ENCODE results near the gene RHOB. TPM values are rescaled to one million over a fixed set of nuclear protein-coding genes. Genes with fewer than 3 reads are reported as not detected.
A peak's percentile ranks its signal among the peaks of the same experiment; 100 is the strongest.

RHOB gene
- total and polyA plus RNA-seq, 2 of the 13 experiments (the other 11 are each of a cell fraction or from before 2014, with no cell fraction given) = 192 to 268 TPM

DNA sequence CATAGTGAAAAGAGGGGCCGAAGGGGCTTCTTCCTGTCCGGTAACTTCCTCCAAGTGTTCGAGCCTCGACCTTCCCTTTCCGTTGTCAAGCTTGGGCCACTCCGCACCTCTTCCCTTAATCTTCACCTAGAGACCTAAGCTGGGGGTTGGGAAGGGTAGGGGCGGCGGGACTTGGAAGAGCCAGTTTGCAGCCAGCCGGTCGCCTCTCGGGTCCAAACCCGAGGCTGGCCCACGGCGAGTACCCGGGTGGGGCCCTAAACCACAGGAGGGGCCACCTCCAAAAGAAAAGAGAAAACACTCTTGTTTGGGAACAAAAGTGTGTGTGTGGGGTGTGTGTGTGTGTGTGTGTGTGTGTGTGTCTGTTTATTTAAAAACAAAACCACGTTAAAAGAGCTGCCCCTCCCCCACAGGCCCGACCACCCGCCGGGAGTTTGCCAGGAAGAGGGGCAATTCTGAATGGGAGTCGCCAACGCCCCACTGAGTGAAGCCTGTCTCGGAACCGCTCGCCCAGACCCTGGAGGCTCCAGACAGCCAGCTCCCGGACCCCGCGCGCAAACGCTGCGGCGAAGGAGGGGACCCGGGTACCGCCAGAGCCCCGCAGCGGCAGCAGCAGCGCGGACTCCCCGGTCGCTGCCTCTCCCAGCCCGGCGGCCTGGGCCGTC is 488 bp upstream of the RHOB start (continued):
- TF ChIP-seq, protein P1, sequence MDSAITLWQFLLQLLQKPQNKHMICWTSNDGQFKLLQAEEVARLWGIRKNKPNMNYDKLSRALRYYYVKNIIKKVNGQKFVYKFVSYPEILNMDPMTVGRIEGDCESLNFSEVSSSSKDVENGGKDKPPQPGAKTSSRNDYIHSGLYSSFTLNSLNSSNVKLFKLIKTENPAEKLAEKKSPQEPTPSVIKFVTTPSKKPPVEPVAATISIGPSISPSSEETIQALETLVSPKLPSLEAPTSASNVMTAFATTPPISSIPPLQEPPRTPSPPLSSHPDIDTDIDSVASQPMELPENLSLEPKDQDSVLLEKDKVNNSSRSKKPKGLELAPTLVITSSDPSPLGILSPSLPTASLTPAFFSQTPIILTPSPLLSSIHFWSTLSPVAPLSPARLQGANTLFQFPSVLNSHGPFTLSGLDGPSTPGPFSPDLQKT (CRISPR knock-in tag; IDR thresholded peaks at IDR 0.05; ENCODE audit: borderline replicate concordance) = no peak
- TF ChIP-seq POGZ (CRISPR knock-in tag; IDR thresholded peaks at IDR 0.05) (no peak; the same call in 1 of the 2 replicates), MTF2 (CRISPR knock-in tag; IDR thresholded peaks at IDR 0.05; ENCODE audit: borderline replicate concordance) (no peak), ZNF777 (CRISPR knock-in tag; IDR thresholded peaks at IDR 0.05) (0 out of 2 replicates have a peak, but pooled peaks have one; percentile 0), U2AF1 (optimal IDR thresholded peaks at IDR 0.05; ENCODE audit: low read depth, low read length) (no peak), ZNF33B (CRISPR knock-in tag; IDR thresholded peaks at IDR 0.05) (no peak; the same call in 1 of the 2 replicates), ZNF660 (CRISPR knock-in tag; IDR thresholded peaks at IDR 0.05; ENCODE audit: borderline replicate concordance, low read depth) (no peak), KDM5B (CRISPR knock-in tag; IDR thresholded peaks at IDR 0.05; ENCODE audit: borderline replicate concordance) (no peak; the same call in 1 of the 2 replicates), ZNF235 (CRISPR knock-in tag; IDR thresholded peaks at IDR 0.05; ENCODE audit: borderline replicate concordance) (no peak), GFI1 (CRISPR knock-in tag; IDR thresholded peaks at IDR 0.05; ENCODE audit: borderline replicate concordance) (0 out of 2 replicates have a peak, but pooled peaks have one; percentile 61), BHLHE40 (IDR thresholded peaks at IDR 0.05; ENCODE audit: low read length) (no peak), NR2F2 (IDR thresholded peaks at IDR 0.05; ENCODE audit: borderline replicate concordance, low read depth) (no peak), ZNF232 (CRISPR knock-in tag; IDR thresholded peaks at IDR 0.05; ENCODE audit: borderline replicate concordance) (no peak), HHEX (CRISPR knock-in tag; IDR thresholded peaks at IDR 0.05) (no peak)
- TF ChIP-seq, protein P2, sequence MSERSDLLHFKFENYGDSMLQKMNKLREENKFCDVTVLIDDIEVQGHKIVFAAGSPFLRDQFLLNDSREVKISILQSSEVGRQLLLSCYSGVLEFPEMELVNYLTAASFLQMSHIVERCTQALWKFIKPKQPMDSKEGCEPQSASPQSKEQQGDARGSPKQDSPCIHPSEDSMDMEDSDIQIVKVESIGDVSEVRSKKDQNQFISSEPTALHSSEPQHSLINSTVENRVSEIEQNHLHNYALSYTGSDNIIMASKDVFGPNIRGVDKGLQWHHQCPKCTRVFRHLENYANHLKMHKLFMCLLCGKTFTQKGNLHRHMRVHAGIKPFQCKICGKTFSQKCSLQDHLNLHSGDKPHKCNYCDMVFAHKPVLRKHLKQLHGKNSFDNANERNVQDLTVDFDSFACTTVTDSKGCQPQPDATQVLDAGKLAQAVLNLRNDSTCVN (CRISPR knock-in tag; IDR thresholded peaks at IDR 0.05; ENCODE audit: borderline replicate concordance) = no peak
- TF ChIP-seq, protein P3, sequence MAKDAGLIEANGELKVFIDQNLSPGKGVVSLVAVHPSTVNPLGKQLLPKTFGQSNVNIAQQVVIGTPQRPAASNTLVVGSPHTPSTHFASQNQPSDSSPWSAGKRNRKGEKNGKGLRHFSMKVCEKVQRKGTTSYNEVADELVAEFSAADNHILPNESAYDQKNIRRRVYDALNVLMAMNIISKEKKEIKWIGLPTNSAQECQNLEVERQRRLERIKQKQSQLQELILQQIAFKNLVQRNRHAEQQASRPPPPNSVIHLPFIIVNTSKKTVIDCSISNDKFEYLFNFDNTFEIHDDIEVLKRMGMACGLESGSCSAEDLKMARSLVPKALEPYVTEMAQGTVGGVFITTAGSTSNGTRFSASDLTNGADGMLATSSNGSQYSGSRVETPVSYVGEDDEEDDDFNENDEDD (CRISPR knock-in tag; IDR thresholded peaks at IDR 0.05; ENCODE audit: borderline replicate concordance) = no peak
- TF ChIP-seq, protein P4, sequence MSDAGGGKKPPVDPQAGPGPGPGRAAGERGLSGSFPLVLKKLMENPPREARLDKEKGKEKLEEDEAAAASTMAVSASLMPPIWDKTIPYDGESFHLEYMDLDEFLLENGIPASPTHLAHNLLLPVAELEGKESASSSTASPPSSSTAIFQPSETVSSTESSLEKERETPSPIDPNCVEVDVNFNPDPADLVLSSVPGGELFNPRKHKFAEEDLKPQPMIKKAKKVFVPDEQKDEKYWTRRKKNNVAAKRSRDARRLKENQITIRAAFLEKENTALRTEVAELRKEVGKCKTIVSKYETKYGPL (CRISPR knock-in tag; IDR thresholded peaks at IDR 0.05) = no peak
- TF ChIP-seq, protein P5, sequence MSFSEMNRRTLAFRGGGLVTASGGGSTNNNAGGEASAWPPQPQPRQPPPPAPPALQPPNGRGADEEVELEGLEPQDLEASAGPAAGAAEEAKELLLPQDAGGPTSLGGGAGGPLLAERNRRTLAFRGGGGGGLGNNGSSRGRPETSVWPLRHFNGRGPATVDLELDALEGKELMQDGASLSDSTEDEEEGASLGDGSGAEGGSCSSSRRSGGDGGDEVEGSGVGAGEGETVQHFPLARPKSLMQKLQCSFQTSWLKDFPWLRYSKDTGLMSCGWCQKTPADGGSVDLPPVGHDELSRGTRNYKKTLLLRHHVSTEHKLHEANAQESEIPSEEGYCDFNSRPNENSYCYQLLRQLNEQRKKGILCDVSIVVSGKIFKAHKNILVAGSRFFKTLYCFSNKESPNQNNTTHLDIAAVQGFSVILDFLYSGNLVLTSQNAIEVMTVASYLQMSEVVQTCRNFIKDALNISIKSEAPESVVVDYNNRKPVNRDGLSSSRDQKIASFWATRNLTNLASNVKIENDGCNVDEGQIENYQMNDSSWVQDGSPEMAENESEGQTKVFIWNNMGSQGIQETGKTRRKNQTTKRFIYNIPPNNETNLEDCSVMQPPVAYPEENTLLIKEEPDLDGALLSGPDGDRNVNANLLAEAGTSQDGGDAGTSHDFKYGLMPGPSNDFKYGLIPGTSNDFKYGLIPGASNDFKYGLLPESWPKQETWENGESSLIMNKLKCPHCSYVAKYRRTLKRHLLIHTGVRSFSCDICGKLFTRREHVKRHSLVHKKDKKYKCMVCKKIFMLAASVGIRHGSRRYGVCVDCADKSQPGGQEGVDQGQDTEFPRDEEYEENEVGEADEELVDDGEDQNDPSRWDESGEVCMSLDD (CRISPR knock-in tag; IDR thresholded peaks at IDR 0.05; ENCODE audit: borderline replicate concordance) = peak; percentile 16; the same call in 1 of the 2 replicates
- TF ChIP-seq, protein P6, sequence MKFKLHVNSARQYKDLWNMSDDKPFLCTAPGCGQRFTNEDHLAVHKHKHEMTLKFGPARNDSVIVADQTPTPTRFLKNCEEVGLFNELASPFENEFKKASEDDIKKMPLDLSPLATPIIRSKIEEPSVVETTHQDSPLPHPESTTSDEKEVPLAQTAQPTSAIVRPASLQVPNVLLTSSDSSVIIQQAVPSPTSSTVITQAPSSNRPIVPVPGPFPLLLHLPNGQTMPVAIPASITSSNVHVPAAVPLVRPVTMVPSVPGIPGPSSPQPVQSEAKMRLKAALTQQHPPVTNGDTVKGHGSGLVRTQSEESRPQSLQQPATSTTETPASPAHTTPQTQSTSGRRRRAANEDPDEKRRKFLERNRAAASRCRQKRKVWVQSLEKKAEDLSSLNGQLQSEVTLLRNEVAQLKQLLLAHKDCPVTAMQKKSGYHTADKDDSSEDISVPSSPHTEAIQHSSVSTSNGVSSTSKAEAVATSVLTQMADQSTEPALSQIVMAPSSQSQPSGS (CRISPR knock-in tag; IDR thresholded peaks at IDR 0.05) = no peak
- TF ChIP-seq, protein P7, sequence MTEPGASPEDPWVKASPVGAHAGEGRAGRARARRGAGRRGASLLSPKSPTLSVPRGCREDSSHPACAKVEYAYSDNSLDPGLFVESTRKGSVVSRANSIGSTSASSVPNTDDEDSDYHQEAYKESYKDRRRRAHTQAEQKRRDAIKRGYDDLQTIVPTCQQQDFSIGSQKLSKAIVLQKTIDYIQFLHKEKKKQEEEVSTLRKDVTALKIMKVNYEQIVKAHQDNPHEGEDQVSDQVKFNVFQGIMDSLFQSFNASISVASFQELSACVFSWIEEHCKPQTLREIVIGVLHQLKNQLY (CRISPR knock-in tag; IDR thresholded peaks at IDR 0.05) = no peak
